GM21737 (cell line): ENCODE results near the gene UBE2O.
A peak's percentile ranks its signal among the peaks of the same experiment; 100 is the strongest.

Experiments
- ATAC-seq: cut with Tn5 transposase; IDR thresholded peaks from one replicate; pipeline ENCODE4 v1.9.1; 2021; ENCODE audit warnings: mild to moderate bottlenecking, moderate library complexity; ENCODE audit not compliant: unreplicated experiment

The UBE2O gene

DNA sequence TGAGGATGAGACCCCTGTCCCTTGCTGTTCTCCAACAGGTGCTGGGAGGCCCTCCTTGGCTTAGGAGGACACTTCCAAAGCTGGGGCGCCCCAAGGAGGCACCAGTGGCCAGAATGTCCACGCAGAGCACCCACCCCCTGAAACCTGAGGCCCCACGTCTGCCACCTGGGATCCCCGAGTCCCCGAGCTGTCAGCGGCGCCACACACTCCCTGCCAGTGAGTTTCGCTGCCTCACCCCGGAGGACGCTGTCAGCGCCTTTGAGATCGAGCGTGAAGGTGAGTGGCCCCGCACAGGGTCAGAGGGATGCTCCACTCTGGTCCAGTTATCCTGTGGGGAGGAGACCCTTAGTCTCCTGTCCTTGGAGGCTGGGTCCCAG is 15.7 kb upstream of the UBE2O start:
- ATAC-seq = no peak

GRCh38 chr17:76467809-76468633 is 15.1 kb upstream of the UBE2O start:
- no peak for ATAC-seq

- ATAC-seq = no peak
Observed at GRCh38 chr17:76467366-76467765, 14.4 kb upstream of the UBE2O start, which contains the start of gene AANAT. AANAT (plus strand) TSS chr17:76467603; CDS start chr17:76468747, 1,144 bp downstream.

- no peak for ATAC-seq
Observed at GRCh38 chr17:76466775-76467130, 13.8 kb upstream of the UBE2O start.

GRCh38 chr17:76462556-76463290 is 9.8 kb upstream of the UBE2O start:
- no peak for ATAC-seq

DNA sequence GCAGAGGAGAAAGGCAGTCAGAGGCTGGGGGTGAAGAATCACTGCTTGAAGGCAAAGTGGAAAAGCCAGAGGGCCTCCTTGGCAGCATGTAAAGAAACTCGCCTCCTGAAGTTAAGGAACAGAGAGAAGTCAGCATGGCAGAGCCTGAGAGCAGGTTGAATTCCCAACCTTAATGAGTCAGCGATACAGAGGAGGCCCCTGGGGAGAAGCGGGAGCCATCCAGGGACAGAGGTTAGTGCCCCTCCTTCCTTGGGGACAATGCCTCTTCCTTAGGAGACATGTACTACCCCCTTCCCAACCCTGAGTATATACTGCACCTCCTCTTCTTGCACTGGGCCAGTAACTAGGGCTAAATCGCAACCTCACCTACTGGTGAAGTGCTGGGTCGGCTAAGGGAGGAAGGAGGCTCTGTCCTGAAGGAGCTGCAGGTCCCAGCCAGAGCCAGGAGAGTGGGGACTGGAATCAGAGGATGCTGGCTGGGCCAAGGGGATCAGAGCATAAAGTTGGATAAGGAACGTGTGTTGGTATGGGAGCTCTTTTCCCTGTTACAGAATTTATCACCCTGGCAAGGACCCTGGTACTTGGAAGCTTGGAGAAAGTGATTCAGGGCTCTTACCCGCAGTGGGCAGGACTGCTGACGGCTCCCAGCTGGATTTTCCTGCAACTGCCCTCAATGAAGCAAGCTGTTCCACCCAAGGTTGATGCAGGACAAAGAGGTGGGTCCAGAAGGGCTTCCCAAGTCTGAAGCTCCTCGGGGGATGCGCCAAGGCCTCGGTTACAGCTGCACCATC is 9.0 kb upstream of the UBE2O start:
- ATAC-seq = no peak

GRCh38 chr17:76459674-76460073 is 6.7 kb upstream of the UBE2O start:
- ATAC-seq = no peak

DNA sequence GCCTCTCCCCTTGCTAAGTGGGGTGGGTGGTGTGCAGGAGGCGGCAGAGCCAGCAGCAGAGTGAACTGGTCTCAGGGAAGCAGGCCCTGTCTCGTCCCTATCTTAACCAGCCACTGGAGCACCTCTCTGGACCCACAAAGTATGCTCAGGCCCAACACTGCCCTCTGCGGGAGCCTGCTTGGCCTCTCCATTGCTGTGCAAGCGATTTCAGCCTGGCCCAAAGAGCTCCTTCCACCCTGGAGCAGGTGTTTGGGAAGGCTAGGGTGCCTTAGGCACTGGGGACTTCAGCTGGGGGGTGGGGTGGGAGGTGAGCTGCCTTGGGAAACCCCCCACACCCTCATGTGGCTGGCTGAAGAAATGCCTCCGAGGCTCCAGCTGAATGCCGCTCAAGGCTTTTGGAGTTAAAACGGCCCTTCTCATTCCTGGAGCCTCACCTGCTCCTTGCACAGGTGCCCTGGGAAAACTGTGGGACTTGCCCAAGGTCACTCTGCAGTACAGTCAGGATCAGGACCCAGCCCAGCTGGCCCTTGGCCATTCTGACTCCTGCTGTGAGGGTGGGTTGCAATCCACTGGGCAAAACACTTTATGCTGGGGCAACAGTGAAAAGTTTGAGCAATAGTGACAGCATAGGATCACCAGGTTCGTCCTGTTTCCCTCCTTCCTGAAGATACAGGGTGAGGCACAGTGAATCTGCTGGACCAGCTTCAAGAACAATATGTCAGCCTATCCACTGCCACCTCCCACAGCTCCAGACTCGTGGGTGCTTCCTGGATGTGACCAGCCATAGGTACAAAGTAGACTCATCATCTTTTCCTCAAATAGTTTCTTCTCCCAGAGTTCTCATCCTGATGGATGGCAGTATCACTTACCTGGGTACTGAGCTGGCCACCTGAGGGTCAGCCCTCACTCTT is 5.9 kb upstream of the UBE2O start:
- ATAC-seq = no peak

GRCh38 chr17:76453431-76453743 is 435 bp upstream of the UBE2O start:
- no peak for ATAC-seq

DNA sequence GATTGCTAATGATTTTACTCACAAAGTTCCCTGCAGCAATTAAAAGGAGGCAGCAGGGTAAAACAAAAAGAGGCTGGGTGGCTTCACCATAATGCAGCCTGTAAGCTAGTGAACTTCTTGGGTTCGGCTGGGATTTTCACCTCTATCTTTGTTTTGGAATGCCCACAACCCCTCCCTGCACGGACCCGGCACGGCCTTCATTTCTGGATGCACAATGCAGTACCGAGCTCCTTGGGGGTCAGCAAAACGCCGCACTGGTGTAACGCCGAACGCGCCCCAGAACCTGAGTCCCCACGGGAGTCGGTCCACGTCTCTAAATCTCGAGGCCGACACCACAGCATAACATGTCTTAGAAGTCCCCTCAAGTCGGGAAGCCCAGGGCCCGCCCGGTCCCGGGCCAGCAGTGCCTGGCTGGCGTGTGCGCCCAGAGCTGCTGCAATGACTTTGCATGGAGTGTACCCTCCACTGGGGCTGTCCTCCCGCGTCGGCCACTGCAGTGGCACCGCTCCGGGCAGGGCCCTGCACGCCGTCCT is 759 bp downstream of the UBE2O start:
- peak; percentile 9 for ATAC-seq

- ATAC-seq = no peak
Observed at GRCh38 chr17:76451506-76451905, 1.4 kb downstream of the UBE2O start.

DNA sequence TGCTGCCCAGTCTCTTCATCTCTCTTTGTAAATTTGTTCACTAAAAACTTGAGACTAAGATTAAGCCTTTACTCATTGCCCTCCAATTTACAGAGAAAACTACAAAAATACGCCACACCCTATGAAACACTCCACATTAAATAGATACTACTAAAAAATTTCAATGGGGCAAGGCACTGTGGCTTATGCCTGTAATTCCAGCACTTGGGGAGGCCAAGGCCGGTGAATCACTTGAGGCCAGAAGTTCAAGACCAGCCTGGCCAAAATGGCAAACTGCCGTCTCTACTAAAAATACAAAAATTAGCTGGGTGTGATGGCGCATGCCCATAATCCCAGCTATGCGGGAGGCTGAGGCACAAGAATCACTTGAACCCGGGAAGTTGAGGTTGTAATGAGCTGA is 3.8 kb downstream of the UBE2O start:
- no peak for ATAC-seq

- no peak for ATAC-seq
Observed at GRCh38 chr17:76447931-76448652, 4.9 kb downstream of the UBE2O start.

- ATAC-seq = no peak
Observed at GRCh38 chr17:76446449-76447231, 6.3 kb downstream of the UBE2O start.

DNA sequence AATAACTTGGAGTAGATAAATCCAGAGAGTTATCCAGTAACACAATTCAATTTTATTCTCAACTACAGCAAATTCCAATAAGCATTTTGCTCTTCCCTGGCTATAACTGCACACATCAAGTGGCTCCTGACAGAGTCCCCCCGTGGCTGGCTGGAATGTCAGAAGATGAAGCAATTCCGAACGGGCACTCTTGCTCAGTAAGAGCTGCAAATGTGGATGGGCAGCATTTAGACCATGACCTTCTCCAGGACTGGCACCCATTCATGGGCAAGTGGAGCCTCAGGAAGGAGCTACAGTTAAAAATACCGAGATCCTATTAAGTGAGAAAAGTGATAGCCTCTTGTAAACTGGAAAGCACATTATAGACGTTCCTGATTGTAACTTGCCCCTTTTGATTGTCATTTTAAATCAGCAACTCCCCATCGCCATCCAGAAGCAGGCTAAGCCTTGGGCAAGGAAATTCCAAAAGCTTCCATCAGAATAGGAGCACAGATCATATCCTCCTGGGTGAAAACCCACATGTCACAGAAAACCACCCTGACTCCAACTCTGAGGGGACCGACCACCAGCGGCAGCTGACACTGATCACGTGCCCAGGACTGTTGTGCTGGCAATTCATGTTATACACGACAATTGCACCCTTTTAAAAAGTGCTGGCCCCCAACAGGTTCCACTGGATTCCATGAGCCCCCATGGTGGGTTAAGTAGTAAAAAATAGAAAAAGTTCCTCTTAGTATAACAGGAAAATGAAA is 7.1 kb downstream of the UBE2O start:
- no peak for ATAC-seq

- ATAC-seq = no peak
Observed at GRCh38 chr17:76444518-76445311, 8.2 kb downstream of the UBE2O start.
